ENCODE measurements around the gene ALDH1A2.

DNA sequence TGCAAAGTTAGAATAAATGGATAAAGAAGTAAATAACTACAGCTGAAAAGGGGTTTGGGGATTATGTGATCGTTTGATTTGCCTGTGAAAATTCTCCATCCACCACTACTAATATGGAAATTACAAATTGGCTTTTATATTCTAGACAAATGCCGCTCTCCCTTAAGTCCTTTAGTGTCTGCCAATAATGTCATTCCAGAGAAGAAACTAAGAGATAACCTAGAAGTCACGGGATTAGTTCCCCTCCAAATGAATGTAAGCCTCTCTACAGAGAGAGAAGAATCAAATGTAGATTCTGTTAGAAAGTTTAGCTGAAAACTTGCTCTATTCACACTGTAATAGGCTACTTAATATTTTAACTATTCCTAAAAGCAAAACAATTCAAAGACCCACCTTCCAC lies 92.0 kb downstream of the ALDH1A2 start:
- TF ChIP-seq, protein P1, sequence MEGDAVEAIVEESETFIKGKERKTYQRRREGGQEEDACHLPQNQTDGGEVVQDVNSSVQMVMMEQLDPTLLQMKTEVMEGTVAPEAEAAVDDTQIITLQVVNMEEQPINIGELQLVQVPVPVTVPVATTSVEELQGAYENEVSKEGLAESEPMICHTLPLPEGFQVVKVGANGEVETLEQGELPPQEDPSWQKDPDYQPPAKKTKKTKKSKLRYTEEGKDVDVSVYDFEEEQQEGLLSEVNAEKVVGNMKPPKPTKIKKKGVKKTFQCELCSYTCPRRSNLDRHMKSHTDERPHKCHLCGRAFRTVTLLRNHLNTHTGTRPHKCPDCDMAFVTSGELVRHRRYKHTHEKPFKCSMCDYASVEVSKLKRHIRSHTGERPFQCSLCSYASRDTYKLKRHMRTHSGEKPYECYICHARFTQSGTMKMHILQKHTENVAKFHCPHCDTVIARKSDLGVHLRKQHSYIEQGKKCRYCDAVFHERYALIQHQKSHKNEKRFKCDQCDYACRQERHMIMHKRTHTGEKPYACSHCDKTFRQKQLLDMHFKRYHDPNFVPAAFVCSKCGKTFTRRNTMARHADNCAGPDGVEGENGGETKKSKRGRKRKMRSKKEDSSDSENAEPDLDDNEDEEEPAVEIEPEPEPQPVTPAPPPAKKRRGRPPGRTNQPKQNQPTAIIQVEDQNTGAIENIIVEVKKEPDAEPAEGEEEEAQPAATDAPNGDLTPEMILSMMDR (IDR thresholded peaks at IDR 0.05): no peak
- no peak for TF ChIP-seq POLR2A (IDR thresholded peaks at IDR 0.05)
- TF ChIP-seq EP300 (IDR thresholded peaks at IDR 0.05): no peak
- no peak for TF ChIP-seq POLR2AphosphoS5 (IDR thresholded peaks at IDR 0.05)
